Activated CD4-positive, alpha-beta T cell treated with anti-CD3 and anti-CD28 coated beads for 36 hours (primary cell): ENCODE results near the gene NIT1. TPM values are rescaled to one million over a fixed set of nuclear protein-coding genes. Genes with fewer than 3 reads are reported as not detected.
A peak's percentile ranks its signal among the peaks of the same experiment; 100 is the strongest.

ENCODE experiments used
- ATAC-seq: fragments of 200-7000 bp; cut with Tn5 transposase; one replicate; pipeline ENCODE4 v1.10.0; 2021; ENCODE audit warnings: mild to moderate bottlenecking, moderate library complexity
- CTCF ChIA-PET: fragments of 350-600 bp; sonication (Branson Sonifier 250); formaldehyde crosslinking; loops from one replicate; lab custom pipeline; 2021; ENCODE audit warnings: antibody characterized with exemption; lab: Charles Lee
- POLR2A ChIA-PET: fragments of 350-600 bp; sonication (Branson Sonifier 250); formaldehyde crosslinking; loops from one replicate; lab custom pipeline; 2021; ENCODE audit warnings: antibody characterized with exemption, inconsistent platforms; lab: Charles Lee
- DNase-seq: peaks from one replicate; pipeline ENCODE4 v3.0.0-alpha.2; 2020
- H3K27ac Mint-ChIP-seq: one replicate; pipeline ENCODE4 v1.8.0; 2021; ENCODE audit warnings: mixed read lengths
- H3K27me3 Mint-ChIP-seq: one replicate; pipeline ENCODE4 v1.8.0; 2021; ENCODE audit warnings: mixed read lengths
- H3K36me3 Mint-ChIP-seq: one replicate; pipeline ENCODE4 v1.8.0; 2021; ENCODE audit warnings: low read depth, mixed read lengths
- H3K4me1 Mint-ChIP-seq: one replicate; pipeline ENCODE4 v1.8.0; 2021; ENCODE audit warnings: mixed read lengths
- H3K4me3 Mint-ChIP-seq: one replicate; pipeline ENCODE4 v1.8.0; 2021; ENCODE audit warnings: mild to moderate bottlenecking, moderate library complexity, mixed read lengths
- H3K9me3 Mint-ChIP-seq: one replicate; pipeline ENCODE4 v1.8.0; 2021; ENCODE audit warnings: low read depth, mixed read lengths
- intact Hi-C, 2 experiments: fragments of 100-400 bp; cut with DNase I in 1 of 2; cut with micrococcal nuclease in 1 of 2; formaldehyde crosslinking; loops; one replicate each; pipeline versions ENCODE4 v1.14.2 to v1.15.1; 2022 to 2024; cut with DNase I, micrococcal nuclease
- total RNA-seq, 2 experiments: library from RNA; stranded (reverse); gene quantifications; one replicate each; pipeline ENCODE4 v1.2.3, GENCODE V29; 2021

The NIT1 gene
- total RNA-seq, 2 experiments from 2014 or later = 58.2 to 62.1 TPM

GRCh38 chr1:161131523-161132409 is 13.9 kb downstream of the NIT1 start:
- DNase-seq (peak; percentile 45), ATAC-seq (no peak)
- H3K36me3 Mint-ChIP-seq = peaks cover 47% of the 10 kb centered on the region
- no peak overlapping the region for H3K4me3 Mint-ChIP-seq
- peaks cover 51% of the 10 kb centered on the region for H3K4me1 Mint-ChIP-seq
- ChIA-PET CTCF (interaction anchor here (1.1 to 2.7 kb wide), 9 partner anchors 12 to 111 kb away, joined by 3 to 14 read pairs (median 4); partner anchors contain the start of genes PPOX, TOMM40L and UFC1), POLR2A (interaction anchor here (0.6 to 2.9 kb wide), 10 partner anchors 11 to 111 kb away, joined by 3 to 15 read pairs (median 5); partner anchors contain the start of genes B4GALT3, F11R, NIT1 and PFDN2)
- no peaks in the 10 kb centered on the region for H3K27me3 Mint-ChIP-seq
- peak overlapping the region; percentile 62 for H3K27ac Mint-ChIP-seq
- intact Hi-C loops = loop anchor here (1.0 to 2.0 kb wide), 15 partner anchors 12 to 259 kb away; partner anchors contain the start of genes KLHDC9 (in 2 of the 2), UFC1 (in 2 of the 2), B4GALT3 (in 1 of the 2) and NDUFS2 (in 1 of the 2)
- no peaks in the 10 kb centered on the region for H3K9me3 Mint-ChIP-seq

GRCh38 chr1:161132410-161133219 is 14.7 kb downstream of the NIT1 start, which contains the start of gene DEDD:
DEDD (minus strand) TSS chr1:161132667; CDS start chr1:161124462, 8,205 bp downstream.
- Mint-ChIP-seq H3K36me3 (peaks cover 40% of the 10 kb centered on the region), H3K27ac (peak within 1 kb of the TSS; percentile 62), H3K4me3 (no peak within 1 kb of the TSS), H3K9me3 (no peaks in the 10 kb centered on the region), H3K4me1 (peaks cover 44% of the 10 kb centered on the region), H3K27me3 (no peaks in the 10 kb centered on the region)
- intact Hi-C loops = loop anchor here (1.0 to 2.0 kb wide), 15 partner anchors 13 to 258 kb away; partner anchors contain the start of genes KLHDC9 (in 2 of the 2), UFC1 (in 2 of the 2), B4GALT3 (in 1 of the 2) and NDUFS2 (in 1 of the 2)
- ChIA-PET POLR2A (interaction anchor here (0.6 to 2.9 kb wide), 11 partner anchors 12 to 112 kb away, joined by 3 to 15 read pairs (median 5); partner anchors contain the start of genes ARHGAP30, B4GALT3, F11R and NIT1), CTCF (interaction anchor here (1.1 to 2.7 kb wide), 9 partner anchors 10 to 93 kb away, joined by 3 to 14 read pairs (median 4); partner anchors contain the start of genes PPOX, TOMM40L and UFC1)
- ATAC-seq (peak; percentile 97), DNase-seq (peak; percentile 95)

GRCh38 chr1:161133220-161133740 is 15.4 kb downstream of the NIT1 start:
- CTCF ChIA-PET = interaction anchor here (0.9 to 2.7 kb wide), 9 partner anchors 9 to 108 kb away, joined by 3 to 14 read pairs (median 4); partner anchors contain the start of genes PPOX, TOMM40L and UFC1

GRCh38 chr1:161137881-161138280 is 20.0 kb downstream of the NIT1 start:
- H3K36me3 Mint-ChIP-seq = peaks cover 3% of the 10 kb centered on the region
- no peaks in the 10 kb centered on the region for H3K9me3 Mint-ChIP-seq
- DNase-seq (no peak), ATAC-seq (no peak)
- POLR2A ChIA-PET = no interaction called here
- CTCF ChIA-PET = interaction anchor here (0.6 to 3.1 kb wide), 12 partner anchors 8 to 149 kb away, joined by 3 to 11 read pairs (median 4); partner anchors contain the start of genes ARHGAP30, F11R and UFC1
- no peak overlapping the region for H3K4me3 Mint-ChIP-seq
- H3K27ac Mint-ChIP-seq = no peak overlapping the region
- intact Hi-C loops = no loop called here
- H3K27me3 Mint-ChIP-seq = no peaks in the 10 kb centered on the region
- peaks cover 3% of the 10 kb centered on the region for H3K4me1 Mint-ChIP-seq

More at GRCh38 chr1:161133220-161133740, 15.4 kb downstream of the NIT1 start:
- H3K27me3 Mint-ChIP-seq = no peaks in the 10 kb centered on the region
- H3K27ac Mint-ChIP-seq = no peak overlapping the region
- ATAC-seq (peak; percentile 2), DNase-seq (no peak)
- no peaks in the 10 kb centered on the region for H3K9me3 Mint-ChIP-seq
- intact Hi-C loops = loop anchor here (2.0 kb wide), 3 partner anchors 20 to 94 kb away; partner anchors contain the start of genes KLHDC9 (in 2 of the 2), TSTD1 (in 1 of the 2) and UFC1 (in 1 of the 2)
- no peak overlapping the region for H3K4me3 Mint-ChIP-seq
- POLR2A ChIA-PET = interaction anchor here (0.6 to 2.9 kb wide), 10 partner anchors 13 to 112 kb away, joined by 3 to 15 read pairs (median 5); partner anchors contain the start of genes ARHGAP30, B4GALT3, F11R and NIT1
- peaks cover 37% of the 10 kb centered on the region for H3K4me1 Mint-ChIP-seq
- H3K36me3 Mint-ChIP-seq = peaks cover 33% of the 10 kb centered on the region

- Mint-ChIP-seq H3K27ac (peak overlapping the region; percentile 21), H3K27me3 (no peaks in the 10 kb centered on the region), H3K4me1 (peaks cover 3% of the 10 kb centered on the region), H3K9me3 (no peaks in the 10 kb centered on the region), H3K36me3 (peaks cover 3% of the 10 kb centered on the region), H3K4me3 (no peak overlapping the region)
- no peak for DNase-seq
- ATAC-seq = no peak
- CTCF ChIA-PET = interaction anchor here (0.6 to 3.1 kb wide), 13 partner anchors 8 to 150 kb away, joined by 3 to 11 read pairs (median 4); partner anchors contain the start of genes ARHGAP30, F11R and UFC1
- POLR2A ChIA-PET = interaction anchor here (0.6 kb wide), 2 partner anchors 45 to 78 kb away, joined by 5 to 7 read pairs; no protein-coding TSS in a partner anchor
- intact Hi-C loops = no loop called here
Measured at GRCh38 chr1:161138431-161138830, 20.5 kb downstream of the NIT1 start.

- DNase-seq = peak; percentile 61
Measured at GRCh38 chr1:161139766-161140165, 21.9 kb downstream of the NIT1 start.

GRCh38 chr1:161140755-161141400 is 23.0 kb downstream of the NIT1 start:
- POLR2A ChIA-PET = no interaction called here

More at GRCh38 chr1:161139766-161140165, 21.9 kb downstream of the NIT1 start:
- Mint-ChIP-seq H3K4me3 (no peak overlapping the region), H3K27ac (no peak overlapping the region), H3K36me3 (peaks cover 3% of the 10 kb centered on the region), H3K9me3 (no peaks in the 10 kb centered on the region), H3K27me3 (no peaks in the 10 kb centered on the region), H3K4me1 (peaks cover 3% of the 10 kb centered on the region)
- ChIA-PET CTCF (interaction anchor here (0.8 to 3.1 kb wide), 5 partner anchors 34 to 187 kb away, joined by 3 to 11 read pairs (median 4); partner anchors contain the start of gene ARHGAP30), POLR2A (interaction anchor here (0.7 kb wide), 1 partner anchor 899 kb away, joined by 3 read pairs; no protein-coding TSS in a partner anchor)
- intact Hi-C loops = loop anchor here in 1 of 2 experiments (1.0 to 5.0 kb wide), 3 partner anchors 32 to 142 kb away; no protein-coding TSS in a partner anchor
- ATAC-seq = peak; percentile 53

GRCh38 chr1:161145832-161146231 is 27.9 kb downstream of the NIT1 start:
- Mint-ChIP-seq H3K27me3 (no peaks in the 10 kb centered on the region), H3K4me1 (no peaks in the 10 kb centered on the region), H3K27ac (no peak overlapping the region), H3K9me3 (no peaks in the 10 kb centered on the region), H3K4me3 (no peak overlapping the region), H3K36me3 (no peaks in the 10 kb centered on the region)
- no peak for DNase-seq
- ATAC-seq = no peak
- intact Hi-C loops = no loop called here
- POLR2A ChIA-PET = interaction anchor here (0.8 kb wide), 1 partner anchor 107 kb away, joined by 3 read pairs; the partner anchor contains the start of gene TSTD1
- CTCF ChIA-PET = interaction anchor here (0.8 to 1.1 kb wide), 2 partner anchors 9 to 20 kb away, joined by 3 to 4 read pairs; partner anchors contain the start of gene PPOX

More at GRCh38 chr1:161140755-161141400, 23.0 kb downstream of the NIT1 start:
- Mint-ChIP-seq H3K4me3 (no peak overlapping the region), H3K27me3 (no peaks in the 10 kb centered on the region), H3K9me3 (no peaks in the 10 kb centered on the region), H3K36me3 (no peaks in the 10 kb centered on the region), H3K4me1 (no peaks in the 10 kb centered on the region), H3K27ac (no peak overlapping the region)
- intact Hi-C loops = loop anchor here in 1 of 2 experiments (5.0 kb wide), 1 partner anchor 34 kb away; no protein-coding TSS in a partner anchor
- ATAC-seq (no peak), DNase-seq (no peak)
- CTCF ChIA-PET = interaction anchor here (0.6 to 1.7 kb wide), 14 partner anchors 13 to 520 kb away, joined by 3 to 7 read pairs (median 4); partner anchors contain the start of gene USF1

GRCh38 chr1:161153176-161153575 is 35.3 kb downstream of the NIT1 start:
- peaks cover 16% of the 10 kb centered on the region for H3K4me1 Mint-ChIP-seq
- CTCF ChIA-PET = interaction anchor here (0.7 to 2.7 kb wide), 9 partner anchors 13 to 229 kb away, joined by 3 to 14 read pairs (median 5); partner anchors contain the start of genes DEDD, NIT1, PFDN2 and PPOX

More at GRCh38 chr1:161153176-161153575, 35.3 kb downstream of the NIT1 start:
- POLR2A ChIA-PET = interaction anchor here (0.6 to 2.6 kb wide), 6 partner anchors 12 to 83 kb away, joined by 5 to 13 read pairs (median 6); partner anchors contain the start of genes ARHGAP30, DEDD, NIT1 and PFDN2
- Mint-ChIP-seq H3K27ac (peak overlapping the region; percentile 89), H3K27me3 (no peaks in the 10 kb centered on the region), H3K4me3 (peak overlapping the region; percentile 94), H3K9me3 (no peaks in the 10 kb centered on the region), H3K36me3 (peaks cover 8% of the 10 kb centered on the region)
- DNase-seq (no peak), ATAC-seq (peak; percentile 6)
- intact Hi-C loops = loop anchor here (1.0 to 5.0 kb wide), 6 partner anchors 20 to 106 kb away; partner anchors contain the start of genes DEDD (in 2 of the 2), ARHGAP30 (in 1 of the 2), NIT1 (in 1 of the 2) and PFDN2 (in 1 of the 2)
